ENCODE results near the gene MAP7.

DNA sequence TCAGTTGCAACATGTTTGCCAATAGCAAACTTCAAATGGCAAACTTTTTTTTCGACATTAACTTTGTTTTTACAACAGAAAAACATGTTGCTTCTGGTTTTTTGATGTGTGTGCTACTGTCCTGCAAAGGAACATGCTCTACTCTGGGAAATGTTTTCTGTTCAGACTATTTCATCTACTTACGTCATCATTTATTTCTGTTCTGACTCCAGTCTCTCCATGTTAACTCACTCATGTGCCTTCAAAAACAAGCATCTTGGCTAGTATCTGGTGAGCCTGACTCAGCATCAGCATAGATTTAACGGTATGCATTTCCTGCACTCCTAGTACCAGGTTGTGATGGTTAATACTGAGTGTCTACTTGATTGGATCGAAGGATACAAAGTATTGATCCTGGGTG, 36.1 kb upstream of the MAP7 start:
- TF ChIP-seq, protein P1, sequence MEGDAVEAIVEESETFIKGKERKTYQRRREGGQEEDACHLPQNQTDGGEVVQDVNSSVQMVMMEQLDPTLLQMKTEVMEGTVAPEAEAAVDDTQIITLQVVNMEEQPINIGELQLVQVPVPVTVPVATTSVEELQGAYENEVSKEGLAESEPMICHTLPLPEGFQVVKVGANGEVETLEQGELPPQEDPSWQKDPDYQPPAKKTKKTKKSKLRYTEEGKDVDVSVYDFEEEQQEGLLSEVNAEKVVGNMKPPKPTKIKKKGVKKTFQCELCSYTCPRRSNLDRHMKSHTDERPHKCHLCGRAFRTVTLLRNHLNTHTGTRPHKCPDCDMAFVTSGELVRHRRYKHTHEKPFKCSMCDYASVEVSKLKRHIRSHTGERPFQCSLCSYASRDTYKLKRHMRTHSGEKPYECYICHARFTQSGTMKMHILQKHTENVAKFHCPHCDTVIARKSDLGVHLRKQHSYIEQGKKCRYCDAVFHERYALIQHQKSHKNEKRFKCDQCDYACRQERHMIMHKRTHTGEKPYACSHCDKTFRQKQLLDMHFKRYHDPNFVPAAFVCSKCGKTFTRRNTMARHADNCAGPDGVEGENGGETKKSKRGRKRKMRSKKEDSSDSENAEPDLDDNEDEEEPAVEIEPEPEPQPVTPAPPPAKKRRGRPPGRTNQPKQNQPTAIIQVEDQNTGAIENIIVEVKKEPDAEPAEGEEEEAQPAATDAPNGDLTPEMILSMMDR (IDR thresholded peaks at IDR 0.05): no peak
- no peak for TF ChIP-seq POLR2A (IDR thresholded peaks at IDR 0.05)
